Loucy (cell line): ENCODE results near the gene ZDHHC12.

Source experiments
- EZH2phosphoT487 ChIP-seq: fragments of 200-600 bp; IDR thresholded peaks from 2 replicates; pipeline ENCODE4 v1.6.1; 2018; ENCODE audit warnings: antibody characterized with exemption, mild to moderate bottlenecking, moderate library complexity, borderline replicate concordance
- TF ChIP-seq, protein P1 (sequence below): fragments of 200-600 bp; sonication (generic); conservative IDR thresholded peaks from 2 replicates; pipeline ENCODE4 v1.5.1; 2014; ENCODE audit warnings: mild to moderate bottlenecking, antibody characterized with exemption, low read length

- TF ChIP-seq, protein P1, sequence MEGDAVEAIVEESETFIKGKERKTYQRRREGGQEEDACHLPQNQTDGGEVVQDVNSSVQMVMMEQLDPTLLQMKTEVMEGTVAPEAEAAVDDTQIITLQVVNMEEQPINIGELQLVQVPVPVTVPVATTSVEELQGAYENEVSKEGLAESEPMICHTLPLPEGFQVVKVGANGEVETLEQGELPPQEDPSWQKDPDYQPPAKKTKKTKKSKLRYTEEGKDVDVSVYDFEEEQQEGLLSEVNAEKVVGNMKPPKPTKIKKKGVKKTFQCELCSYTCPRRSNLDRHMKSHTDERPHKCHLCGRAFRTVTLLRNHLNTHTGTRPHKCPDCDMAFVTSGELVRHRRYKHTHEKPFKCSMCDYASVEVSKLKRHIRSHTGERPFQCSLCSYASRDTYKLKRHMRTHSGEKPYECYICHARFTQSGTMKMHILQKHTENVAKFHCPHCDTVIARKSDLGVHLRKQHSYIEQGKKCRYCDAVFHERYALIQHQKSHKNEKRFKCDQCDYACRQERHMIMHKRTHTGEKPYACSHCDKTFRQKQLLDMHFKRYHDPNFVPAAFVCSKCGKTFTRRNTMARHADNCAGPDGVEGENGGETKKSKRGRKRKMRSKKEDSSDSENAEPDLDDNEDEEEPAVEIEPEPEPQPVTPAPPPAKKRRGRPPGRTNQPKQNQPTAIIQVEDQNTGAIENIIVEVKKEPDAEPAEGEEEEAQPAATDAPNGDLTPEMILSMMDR: no peak
- TF ChIP-seq EZH2phosphoT487: no peak
Measured at GRCh38 chr9:128762671-128763449, 38.9 kb upstream of the ZDHHC12 start.
